ENCODE data around the gene PXDN. TPM values are rescaled to one million over a fixed set of nuclear protein-coding genes. Genes with fewer than 3 reads are reported as not detected.

PXDN gene
- total RNA-seq, 1 experiment from 2014 or later, result 125 TPM

DNA sequence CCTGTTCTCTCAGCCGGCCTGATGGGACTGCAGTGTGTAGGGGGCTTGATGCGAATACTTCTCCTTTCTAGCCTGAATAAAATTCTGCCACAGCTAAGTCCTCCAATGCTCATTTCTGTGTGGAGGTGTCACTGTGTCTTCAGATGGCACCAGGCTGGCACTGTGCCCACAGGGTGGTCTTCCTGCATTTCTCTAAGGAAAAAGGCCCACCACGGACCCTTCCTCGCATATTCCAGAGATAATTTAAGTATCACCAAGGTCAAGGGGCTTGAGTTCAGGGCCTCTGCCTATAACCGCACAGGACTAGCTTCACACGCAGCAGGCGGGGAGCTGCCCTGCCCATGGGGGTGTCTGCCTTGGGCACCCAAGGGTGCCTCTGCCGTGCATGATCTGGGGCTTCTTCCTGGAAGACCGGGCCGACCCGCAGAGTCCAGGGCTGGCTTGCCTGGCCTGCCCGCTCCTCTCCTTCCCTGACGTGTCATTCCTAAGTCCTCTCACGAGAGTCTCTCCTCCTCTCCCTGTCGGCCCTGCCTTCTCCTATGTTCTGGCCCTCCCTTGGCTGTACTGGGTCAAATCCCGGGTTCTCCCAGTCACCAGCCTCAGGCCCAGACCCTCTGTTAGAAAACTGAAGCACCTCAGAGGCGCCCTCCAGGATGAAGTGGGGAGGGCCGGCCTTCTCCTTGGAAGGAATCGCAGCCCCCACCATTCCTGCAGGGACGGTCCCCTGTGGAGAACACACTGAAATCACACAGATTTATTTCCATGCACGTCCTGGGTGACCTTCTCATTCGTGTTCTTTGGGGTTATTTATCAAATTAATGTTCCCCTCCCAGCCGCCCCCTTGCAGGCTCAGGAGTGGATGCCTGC lies 48.9 kb upstream of the PXDN start:
- Histone ChIP-seq H3K36me3 (ENCODE audit: low read depth, low read length) (no peaks in the 10 kb centered on the region), H3K79me2 (ENCODE audit: low read length) (no peaks in the 10 kb centered on the region), H3K27me3 (ENCODE audit: low read length) (no peaks in the 10 kb centered on the region), H3K4me3 (ENCODE audit: low read length) (no peak overlapping the region), H3K4me2 (ENCODE audit: low read length) (no peak overlapping the region), H3K9me2 (replicated peaks; ENCODE audit: low read length) (no peaks in the 10 kb centered on the region), H2AFZ (ENCODE audit: low read length) (no peak overlapping the region), H3F3A (ENCODE audit: low read length, unreplicated experiment) (no peaks in the 10 kb centered on the region), H4K20me1 (ENCODE audit: low read length) (no peaks in the 10 kb centered on the region), H3K27ac (ENCODE audit: low read length) (no peak overlapping the region), H3K9ac (ENCODE audit: low read length) (no peak overlapping the region), H3K4me1 (ENCODE audit: insufficient read depth, low read length) (0 out of 2 replicates have a peak, but pooled peaks cover 8% of the 10 kb centered on the region), H3K9me3 (ENCODE audit: low read length) (no peaks in the 10 kb centered on the region)
- ATAC-seq (no peak), DNase-seq (no peak)
- intact Hi-C loops (cut with micrococcal nuclease), result no loop called here
- no peak for TF ChIP-seq EZH2phosphoT487 (IDR thresholded peaks at IDR 0.05; ENCODE audit: borderline replicate concordance, low read length)
- TF ChIP-seq, protein P1, sequence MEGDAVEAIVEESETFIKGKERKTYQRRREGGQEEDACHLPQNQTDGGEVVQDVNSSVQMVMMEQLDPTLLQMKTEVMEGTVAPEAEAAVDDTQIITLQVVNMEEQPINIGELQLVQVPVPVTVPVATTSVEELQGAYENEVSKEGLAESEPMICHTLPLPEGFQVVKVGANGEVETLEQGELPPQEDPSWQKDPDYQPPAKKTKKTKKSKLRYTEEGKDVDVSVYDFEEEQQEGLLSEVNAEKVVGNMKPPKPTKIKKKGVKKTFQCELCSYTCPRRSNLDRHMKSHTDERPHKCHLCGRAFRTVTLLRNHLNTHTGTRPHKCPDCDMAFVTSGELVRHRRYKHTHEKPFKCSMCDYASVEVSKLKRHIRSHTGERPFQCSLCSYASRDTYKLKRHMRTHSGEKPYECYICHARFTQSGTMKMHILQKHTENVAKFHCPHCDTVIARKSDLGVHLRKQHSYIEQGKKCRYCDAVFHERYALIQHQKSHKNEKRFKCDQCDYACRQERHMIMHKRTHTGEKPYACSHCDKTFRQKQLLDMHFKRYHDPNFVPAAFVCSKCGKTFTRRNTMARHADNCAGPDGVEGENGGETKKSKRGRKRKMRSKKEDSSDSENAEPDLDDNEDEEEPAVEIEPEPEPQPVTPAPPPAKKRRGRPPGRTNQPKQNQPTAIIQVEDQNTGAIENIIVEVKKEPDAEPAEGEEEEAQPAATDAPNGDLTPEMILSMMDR (conservative IDR thresholded peaks at IDR 0.05; ENCODE audit: low read depth, low read length), result no peak
- TF ChIP-seq EZH2 (IDR thresholded peaks at IDR 0.05; ENCODE audit: low read length, unreplicated experiment), result no peak
- BruUV-seq (replicated peaks), result no TSS peak
- POLR2A ChIA-PET (ENCODE audit: unreplicated experiment), result no interaction called here
- CTCF ChIA-PET, result interaction anchor here (0.6 kb wide), 1 partner anchor 24 kb away, joined by 9 read pairs; no protein-coding TSS in a partner anchor

DNA sequence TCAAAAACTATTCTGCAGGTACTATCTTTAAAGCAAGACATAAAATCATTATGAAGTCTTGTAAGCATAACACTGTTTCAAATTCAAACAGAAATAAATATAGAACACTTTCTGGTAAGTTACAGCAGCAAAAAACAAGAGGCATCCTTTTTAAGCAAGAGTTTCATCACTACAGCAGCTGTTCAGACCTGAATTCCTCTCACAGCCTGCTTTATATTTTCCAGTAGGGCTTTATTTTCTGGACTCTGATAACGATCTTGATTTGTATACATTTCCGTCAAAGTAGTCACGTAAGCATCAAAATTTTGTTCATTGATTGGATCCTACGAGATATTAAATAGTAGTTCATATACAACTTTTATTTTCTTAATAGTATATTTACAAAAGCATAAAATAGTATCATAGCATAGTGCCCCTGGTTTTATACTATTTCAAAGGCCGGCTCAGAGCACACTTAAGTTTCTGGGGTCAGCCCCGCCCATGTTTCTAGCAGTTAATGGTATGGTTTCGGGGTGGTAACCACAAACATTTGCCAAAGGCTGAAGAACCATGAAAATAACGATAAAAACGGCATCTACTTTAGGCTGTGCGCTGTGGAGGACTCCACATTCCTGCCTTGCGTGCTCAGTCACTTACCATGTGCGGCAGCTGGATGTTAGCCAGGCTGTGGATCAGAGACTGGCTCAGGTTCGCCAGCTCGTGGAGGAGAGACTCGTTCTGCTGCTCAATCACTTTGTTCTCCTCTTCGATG lies 47.5 kb upstream of the PXDN start:
- DNase-seq (peak; percentile 67), ATAC-seq (no peak)
- H3K27me3 ChIP-seq (ENCODE audit: low read length), result peaks cover 5% of the 10 kb centered on the region; the same call in 1 of the 2 replicates
- H3K4me1 ChIP-seq (ENCODE audit: insufficient read depth, low read length), result 0 out of 2 replicates have a peak, but pooled peaks cover 10% of the 10 kb centered on the region
- no TSS peak for BruUV-seq (replicated peaks)
- no peak overlapping the region; the same call in 1 of the 2 replicates for H3K27ac ChIP-seq (ENCODE audit: low read length)
- intact Hi-C loops (cut with micrococcal nuclease), result no loop called here
- H3K9me3 ChIP-seq (ENCODE audit: low read length), result no peaks in the 10 kb centered on the region
- H3K79me2 ChIP-seq (ENCODE audit: low read length), result no peaks in the 10 kb centered on the region
- no peak overlapping the region for H3K9ac ChIP-seq (ENCODE audit: low read length)
- H3K9me2 ChIP-seq (replicated peaks; ENCODE audit: low read length), result no peaks in the 10 kb centered on the region
- H4K20me1 ChIP-seq (ENCODE audit: low read length), result no peaks in the 10 kb centered on the region
- H3K4me3 ChIP-seq (ENCODE audit: low read length), result no peak overlapping the region
- no peaks in the 10 kb centered on the region for H3K36me3 ChIP-seq (ENCODE audit: low read depth, low read length)
- H3F3A ChIP-seq (ENCODE audit: low read length, unreplicated experiment), result no peaks in the 10 kb centered on the region
- TF ChIP-seq EZH2 (IDR thresholded peaks at IDR 0.05; ENCODE audit: low read length, unreplicated experiment), result no peak
- peak overlapping the region; percentile 58 for H3K4me2 ChIP-seq (ENCODE audit: low read length)
- POLR2A ChIA-PET (ENCODE audit: unreplicated experiment), result no interaction called here
- H2AFZ ChIP-seq (ENCODE audit: low read length), result peak overlapping the region; percentile 55; the same call in 1 of the 2 replicates
- CTCF ChIA-PET, result no interaction called here

DNA sequence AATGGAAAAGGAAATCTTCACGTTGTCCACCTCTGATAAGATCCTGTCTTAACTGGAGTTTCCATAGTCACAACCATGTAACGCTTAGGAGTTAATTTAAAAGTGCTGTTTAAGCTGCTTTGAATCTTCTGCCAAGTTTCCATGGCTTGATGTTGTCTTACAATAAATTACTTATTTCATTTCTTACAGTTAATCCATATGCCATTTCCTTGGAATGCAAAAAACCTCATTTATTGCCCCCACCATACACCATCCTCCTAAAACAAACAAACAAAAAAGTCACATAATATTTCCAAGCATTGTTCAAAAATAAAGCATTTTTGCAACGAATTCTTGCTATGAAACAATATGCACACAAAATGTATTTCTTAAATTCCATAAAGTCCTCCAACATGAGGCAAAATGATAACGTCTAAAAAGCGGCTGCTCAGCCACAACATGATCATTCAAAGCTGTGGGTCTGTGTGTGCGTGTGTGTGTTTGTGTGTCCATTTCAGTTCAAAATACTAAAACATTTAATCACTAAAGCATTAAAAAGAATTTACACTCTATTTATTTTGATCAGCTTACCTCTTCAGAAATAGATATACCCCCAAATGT lies 46.8 kb upstream of the PXDN start:
- no peak overlapping the region for H3K27ac ChIP-seq (ENCODE audit: low read length)
- H3F3A ChIP-seq (ENCODE audit: low read length, unreplicated experiment), result no peaks in the 10 kb centered on the region
- ATAC-seq, result no peak
- H2AFZ ChIP-seq (ENCODE audit: low read length), result no peak overlapping the region
- no peak overlapping the region for H3K9ac ChIP-seq (ENCODE audit: low read length)
- no peak overlapping the region for H3K4me2 ChIP-seq (ENCODE audit: low read length)
- 0 out of 2 replicates have a peak, but pooled peaks cover 10% of the 10 kb centered on the region for H3K4me1 ChIP-seq (ENCODE audit: insufficient read depth, low read length)
- intact Hi-C loops (cut with micrococcal nuclease), result no loop called here
- no peak overlapping the region for H3K4me3 ChIP-seq (ENCODE audit: low read length)
- no TSS peak for BruUV-seq (replicated peaks)
- no peaks in the 10 kb centered on the region for H3K9me3 ChIP-seq (ENCODE audit: low read length)
- H3K79me2 ChIP-seq (ENCODE audit: low read length), result no peaks in the 10 kb centered on the region
- no peak for DNase-seq
- TF ChIP-seq, protein P1 (conservative IDR thresholded peaks at IDR 0.05; ENCODE audit: low read depth, low read length), result no peak
- TF ChIP-seq EZH2phosphoT487 (IDR thresholded peaks at IDR 0.05; ENCODE audit: borderline replicate concordance, low read length) (no peak), EZH2 (IDR thresholded peaks at IDR 0.05; ENCODE audit: low read length, unreplicated experiment) (no peak)
- H4K20me1 ChIP-seq (ENCODE audit: low read length), result no peaks in the 10 kb centered on the region
- ChIA-PET CTCF (no interaction called here), POLR2A (ENCODE audit: unreplicated experiment) (no interaction called here)
- H3K9me2 ChIP-seq (replicated peaks; ENCODE audit: low read length), result no peaks in the 10 kb centered on the region
- no peaks in the 10 kb centered on the region for H3K36me3 ChIP-seq (ENCODE audit: low read depth, low read length)
- peaks cover 5% of the 10 kb centered on the region; the same call in 1 of the 2 replicates for H3K27me3 ChIP-seq (ENCODE audit: low read length)

Data from PC-3 (cell line).